Testis (tissue), 3 donors: Measurements from ENCODE around the gene PLCD3. TPM values are rescaled to one million over a fixed set of nuclear protein-coding genes. Genes with fewer than 3 reads are reported as not detected.

Experiments used
- DNase-seq: peaks from one replicate; pipeline ENCODE4 v3.0.0-alpha.2; 2019
- H3K27ac ChIP-seq, 2 donors: fragments of 200-600 bp; sonication (generic); one replicate each; pipeline ENCODE4 v1.5.1; 2019
- H3K27me3 ChIP-seq: fragments of 200-600 bp; sonication (generic); one replicate; pipeline ENCODE4 v1.5.1; 2019
- H3K36me3 ChIP-seq: fragments of 200-600 bp; sonication (generic); one replicate; pipeline ENCODE4 v1.5.1; 2017; ENCODE audit warnings: low read depth; ENCODE audit errors: missing control alignments
- H3K4me1 ChIP-seq: fragments of 200-600 bp; sonication (generic); one replicate; pipeline ENCODE4 v1.5.1; 2019
- H3K4me3 ChIP-seq, 2 donors: fragments of 200-600 bp; sonication (generic); one replicate each; pipeline ENCODE4 v1.5.1; 2017 to 2019
- H3K9me3 ChIP-seq: fragments of 200-600 bp; sonication (generic); one replicate; pipeline ENCODE4 v1.5.1; 2017
- CTCF ChIP-seq, 3 experiments: fragments of 450-650 bp in 2 of 3; fragments of 200-600 bp in 1 of 3; sonication (generic) in 1 of 3; IDR thresholded peaks; one replicate each; pipeline ENCODE4 v1.5.1; 2016 to 2019; ENCODE audit warnings: antibody characterized with exemption in 3 of 3, mild to moderate bottlenecking in 2 of 3, moderate library complexity in 1 of 3
- POLR2A ChIP-seq: fragments of 450-650 bp; IDR thresholded peaks from one replicate; pipeline ENCODE4 v1.6.1; 2017; ENCODE audit warnings: antibody characterized with exemption, mild to moderate bottlenecking, moderate library complexity
- WGBS, 2 donors: methylation state at CpG; one replicate each; pipeline ENCODE4 v1.1.5; 2018; 5-methylcytosine and 5-hydroxymethylcytosine counted together
- intact Hi-C: fragments of 100-400 bp; cut with DNase I; formaldehyde crosslinking; loops from one replicate; pipeline ENCODE4 v1.15.1; 2023; ENCODE audit warnings: low total_unique reads
- polyA plus RNA-seq: library from polyadenylated mRNA; stranded (reverse); fragments of 350-450 nt; fragmentation: Illumina TruSeq; extraction: RNeasy Lipid Tissue Mini Kit (QIAGEN cat#74804); gene quantifications from one replicate; pipeline ENCODE4 v1.2.3, GENCODE V29; 2014; ENCODE audit warnings: low read depth, low replicate concordance; ENCODE audit not compliant: insufficient read depth
- total RNA-seq, 2 donors: library from RNA; depleted of rRNA; stranded (reverse); fragments of >200 nt; gene quantifications; one replicate each; pipeline ENCODE4 v1.2.3, GENCODE V29; 2016

Gene PLCD3
- total and polyA plus RNA-seq, 3 donors from 2014 or later = 62.2 to 106 (median 86.3) TPM

- no peak overlapping the region for H3K4me3 ChIP-seq
- no peaks in the 10 kb centered on the region for H3K36me3 ChIP-seq
- 84 to 88% methylated on average over 6 of the region's 6 CpGs for WGBS, 2 donors
- peak overlapping the region in 1 of 2 donors; percentile 77 for H3K27ac ChIP-seq
- intact Hi-C loops = no loop called here
- H3K27me3 ChIP-seq = no peaks in the 10 kb centered on the region
- H3K4me1 ChIP-seq = peaks cover 43% of the 10 kb centered on the region
- H3K9me3 ChIP-seq = no peaks in the 10 kb centered on the region
- no peak for TF ChIP-seq POLR2A
- no peak for TF ChIP-seq CTCF (IDR thresholded peaks at IDR 0.05)
- DNase-seq = no peak
Measured at GRCh38 chr17:45104497-45104896, 27.8 kb downstream of the PLCD3 start.

DNA sequence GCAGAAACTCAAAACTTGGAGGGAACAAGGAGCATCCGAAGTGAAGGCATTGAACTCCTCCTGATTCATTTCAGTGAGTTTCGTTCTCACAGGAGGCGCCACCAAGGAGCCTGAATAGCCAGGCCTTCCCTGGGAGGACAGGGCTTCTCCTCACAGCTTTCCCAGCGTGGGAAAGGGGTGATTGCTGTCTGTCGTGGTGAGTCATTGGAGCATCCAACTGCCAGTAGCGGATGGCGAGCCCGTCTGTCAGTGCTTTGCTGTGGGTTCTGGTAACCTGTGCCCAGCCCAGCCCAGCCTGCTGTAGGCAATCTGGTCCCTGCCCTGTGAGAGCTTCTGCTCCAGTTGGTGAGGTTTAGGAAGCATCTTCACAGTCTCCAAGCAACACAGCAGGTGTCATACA, 28.3 kb downstream of the PLCD3 start:
- intact Hi-C loops = no loop called here
- TF ChIP-seq CTCF (IDR thresholded peaks at IDR 0.05) (no peak), POLR2A (no peak)
- no peaks in the 10 kb centered on the region for H3K27me3 ChIP-seq
- WGBS, 2 donors = 77 to 87% methylated on average over 6 to 8 of the region's 8 CpGs
- peaks cover 41% of the 10 kb centered on the region for H3K4me1 ChIP-seq
- no peaks in the 10 kb centered on the region for H3K36me3 ChIP-seq
- peak overlapping the region in 1 of 2 donors; percentile 77 for H3K27ac ChIP-seq
- no peaks in the 10 kb centered on the region for H3K9me3 ChIP-seq
- H3K4me3 ChIP-seq = no peak overlapping the region
- no peak for DNase-seq

- peak; percentile 77 for DNase-seq
- intact Hi-C loops = no loop called here
- H3K9me3 ChIP-seq = no peaks in the 10 kb centered on the region
- 31 to 66% methylated on average over 9 of the region's 9 CpGs for WGBS, 2 donors
- peaks cover 39% of the 10 kb centered on the region for H3K4me1 ChIP-seq
- H3K4me3 ChIP-seq = no peak overlapping the region
- peak overlapping the region; percentile 72 to 77 for H3K27ac ChIP-seq
- no peaks in the 10 kb centered on the region for H3K27me3 ChIP-seq
- TF ChIP-seq CTCF (IDR thresholded peaks at IDR 0.05) = no peak
- H3K36me3 ChIP-seq = no peaks in the 10 kb centered on the region
Measured at GRCh38 chr17:45103269-45103795, 29.0 kb downstream of the PLCD3 start.

DNA sequence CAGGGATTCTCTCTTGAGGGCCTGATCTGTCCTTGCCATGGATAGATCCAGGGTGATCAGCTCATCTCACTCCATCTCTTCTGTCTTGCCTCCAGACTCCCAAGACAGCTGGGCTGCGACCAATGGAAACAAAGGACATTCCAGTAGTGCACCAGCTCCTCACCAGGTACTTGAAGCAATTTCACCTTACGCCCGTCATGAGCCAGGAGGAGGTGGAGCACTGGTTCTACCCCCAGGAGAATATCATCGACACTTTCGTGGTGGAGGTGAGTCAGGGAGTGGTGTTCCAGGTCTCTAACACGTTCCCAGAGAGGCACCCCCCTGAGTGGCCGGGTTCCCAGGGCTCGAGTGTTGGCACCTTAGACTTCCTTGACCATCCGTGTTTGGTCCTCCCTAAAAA, 29.5 kb downstream of the PLCD3 start:
- Histone ChIP-seq H3K27me3 (no peaks in the 10 kb centered on the region), H3K27ac (peak overlapping the region; percentile 72 to 77), H3K9me3 (no peaks in the 10 kb centered on the region), H3K4me3 (no peak overlapping the region), H3K4me1 (peaks cover 35% of the 10 kb centered on the region), H3K36me3 (no peaks in the 10 kb centered on the region)
- intact Hi-C loops = no loop called here
- no peak for DNase-seq
- TF ChIP-seq POLR2A (no peak), CTCF (IDR thresholded peaks at IDR 0.05) (no peak)
- WGBS, 2 donors = 82 to 84% methylated on average over 9 of the region's 9 CpGs
